Skin epidermis (tissue), 12 donors: ENCODE data around the gene FGF19.

Experiments
- H3K27ac ChIP-seq, 21 experiments: fragments of 200-600 bp; sonication (generic) in 11 of 21; one replicate each; pipeline ENCODE4 v1.5.0; 2020; ENCODE audit warnings: mild to moderate bottlenecking in 3 of 21, inconsistent platforms in 2 of 21, moderate library complexity in 2 of 21
- H3K4me3 ChIP-seq, 7 experiments: fragments of 200-600 bp; sonication (generic) in 2 of 7; one replicate each; pipeline ENCODE4 v1.5.0; 2020; ENCODE audit warnings: inconsistent platforms in 2 of 7, mild to moderate bottlenecking in 2 of 7, moderate library complexity in 1 of 7

Gene FGF19

DNA sequence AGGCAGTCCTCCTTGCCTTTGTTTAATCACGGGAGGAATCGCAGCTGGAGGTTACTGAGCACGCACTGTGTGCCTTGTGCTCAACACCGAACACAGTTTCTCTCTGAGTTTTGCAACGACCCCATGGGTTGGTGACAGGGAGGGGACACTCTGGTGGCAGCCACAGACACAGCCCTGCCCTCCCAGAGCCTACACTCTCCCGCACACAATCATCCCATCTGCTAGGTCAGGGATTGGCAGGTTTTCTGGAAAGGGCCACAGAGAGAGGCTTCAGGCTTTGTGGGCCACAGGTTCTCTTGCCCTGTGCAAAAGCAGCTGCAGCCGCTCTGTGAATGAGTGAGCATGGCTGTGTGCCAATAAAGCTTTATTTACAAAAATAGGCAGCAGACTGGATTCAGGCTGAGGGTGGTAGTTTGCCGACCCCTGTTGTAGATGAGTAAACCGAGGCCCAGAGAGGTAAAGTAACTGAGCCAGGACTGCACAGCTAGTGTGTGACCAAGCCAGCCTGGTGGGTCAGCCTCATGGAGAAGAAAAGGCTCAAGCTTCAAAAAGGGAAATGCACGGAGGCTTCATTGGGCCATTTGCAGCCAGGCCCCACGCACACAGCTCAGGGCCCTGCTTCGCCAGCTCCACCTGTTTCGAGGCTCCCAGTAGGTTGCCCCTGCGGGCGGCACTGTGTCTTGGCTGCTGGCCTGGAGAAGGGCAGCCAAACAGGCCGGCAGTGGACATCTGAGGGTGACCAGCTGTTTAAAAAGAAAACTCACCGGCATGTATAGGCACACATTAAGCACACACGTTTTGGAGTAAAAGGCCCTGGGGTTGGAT lies 45.0 kb downstream of the FGF19 start:
- H3K27ac ChIP-seq, result no peak overlapping the region
- no peak overlapping the region for H3K4me3 ChIP-seq

DNA sequence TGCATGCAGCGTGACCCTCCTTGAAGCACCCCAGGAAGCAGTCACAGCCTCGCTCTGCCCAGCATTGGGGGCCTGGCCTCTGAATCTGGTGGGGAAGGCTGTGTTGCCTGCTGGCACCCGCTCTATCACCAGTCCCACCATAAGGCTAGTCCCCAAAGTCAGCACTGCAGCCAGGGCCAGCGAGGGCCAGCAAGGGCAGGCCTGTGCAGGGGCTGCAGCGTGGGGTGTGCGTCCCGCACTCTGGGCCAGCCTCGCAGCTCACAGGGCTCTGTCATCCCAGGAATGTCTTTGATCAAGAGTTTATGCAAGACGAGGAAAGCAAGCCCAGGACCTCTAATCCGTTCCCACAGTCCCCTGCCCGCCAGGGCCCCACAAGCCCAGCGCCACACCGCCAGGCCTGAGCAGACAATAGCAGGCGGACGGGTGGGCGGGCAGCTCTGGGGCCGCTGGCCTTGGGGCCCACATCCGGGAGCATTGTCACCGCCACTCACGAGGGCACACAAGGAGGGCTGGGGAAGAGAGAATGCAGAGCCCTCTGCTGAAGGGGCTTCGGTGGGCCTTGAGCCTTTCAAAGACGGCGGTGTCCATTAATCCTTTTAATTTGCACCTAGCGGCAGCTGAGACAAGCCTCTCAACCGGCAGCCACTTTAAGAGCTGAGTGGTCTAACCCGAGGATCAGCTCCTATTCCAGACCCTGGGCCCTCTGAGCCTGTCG lies 45.8 kb downstream of the FGF19 start:
- Histone ChIP-seq H3K4me3 (no peak overlapping the region), H3K27ac (no peak overlapping the region)

DNA sequence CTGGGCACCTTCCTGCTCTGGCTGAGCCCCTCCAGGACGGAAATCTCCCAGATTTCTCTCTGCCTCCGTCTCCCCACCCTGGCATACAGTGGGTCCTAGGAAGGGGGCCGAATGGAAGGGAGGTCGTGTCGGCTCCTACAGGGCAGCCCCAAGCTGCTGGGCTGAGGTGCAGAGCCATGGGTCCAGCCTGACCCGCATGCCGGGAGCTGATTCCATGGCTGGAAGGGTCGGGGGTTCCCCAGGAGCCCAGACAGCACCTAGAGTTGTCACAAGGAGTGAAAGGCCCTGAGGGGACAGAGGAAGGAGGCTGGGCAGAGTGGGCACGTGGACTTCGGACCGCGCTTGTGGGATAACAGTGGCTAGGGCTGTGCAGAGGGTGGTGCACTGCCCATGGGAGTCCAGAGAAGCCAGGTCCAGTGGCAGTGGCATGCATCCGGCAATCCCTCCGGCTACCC lies 46.3 kb downstream of the FGF19 start:
- H3K4me3 ChIP-seq, result no peak overlapping the region
- no peak overlapping the region for H3K27ac ChIP-seq

DNA sequence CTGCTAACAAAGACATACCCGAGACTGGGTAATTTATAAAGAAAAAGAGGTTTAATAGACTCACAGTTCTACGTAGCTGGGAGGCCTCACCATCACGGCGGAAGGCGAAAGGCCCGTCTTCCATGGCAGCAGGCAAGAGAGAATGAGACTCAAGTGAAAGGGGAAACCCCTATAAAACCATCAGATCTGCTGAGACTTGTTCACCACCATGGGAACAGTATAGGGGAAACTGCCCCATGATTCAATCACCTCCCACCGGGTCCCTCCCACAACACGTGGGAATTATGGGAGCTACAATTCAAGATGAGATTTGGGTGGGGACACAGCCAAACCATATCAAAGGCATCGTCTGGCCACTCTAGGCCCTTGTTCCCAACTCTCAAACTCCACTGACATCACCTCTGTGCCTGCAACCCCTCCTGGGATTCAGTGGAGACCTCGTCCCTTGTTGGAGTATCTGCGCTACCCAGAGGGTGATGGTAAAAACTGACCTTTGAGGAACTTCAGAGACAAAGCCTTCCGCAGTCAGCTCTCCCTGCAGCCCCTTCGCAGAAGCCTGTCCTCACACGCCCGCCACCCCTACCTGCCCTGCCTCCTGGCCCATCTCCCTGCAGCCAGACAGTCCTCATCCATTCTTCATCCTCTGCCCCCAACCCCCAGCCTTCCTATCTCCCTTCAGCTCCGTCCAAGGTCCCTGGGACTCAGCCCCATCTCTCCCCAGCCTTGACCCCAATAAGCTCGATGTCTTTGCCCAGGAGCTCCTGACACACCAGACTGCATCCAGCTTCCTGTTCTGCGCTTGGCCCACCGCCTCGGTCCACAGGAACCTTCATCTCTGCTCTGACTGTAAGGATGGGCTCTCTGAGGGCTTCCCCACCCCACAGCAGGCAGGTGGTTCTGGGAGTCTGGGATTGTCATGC lies 47.0 kb downstream of the FGF19 start:
- H3K4me3 ChIP-seq, result no peak overlapping the region
- H3K27ac ChIP-seq, result no peak overlapping the region

DNA sequence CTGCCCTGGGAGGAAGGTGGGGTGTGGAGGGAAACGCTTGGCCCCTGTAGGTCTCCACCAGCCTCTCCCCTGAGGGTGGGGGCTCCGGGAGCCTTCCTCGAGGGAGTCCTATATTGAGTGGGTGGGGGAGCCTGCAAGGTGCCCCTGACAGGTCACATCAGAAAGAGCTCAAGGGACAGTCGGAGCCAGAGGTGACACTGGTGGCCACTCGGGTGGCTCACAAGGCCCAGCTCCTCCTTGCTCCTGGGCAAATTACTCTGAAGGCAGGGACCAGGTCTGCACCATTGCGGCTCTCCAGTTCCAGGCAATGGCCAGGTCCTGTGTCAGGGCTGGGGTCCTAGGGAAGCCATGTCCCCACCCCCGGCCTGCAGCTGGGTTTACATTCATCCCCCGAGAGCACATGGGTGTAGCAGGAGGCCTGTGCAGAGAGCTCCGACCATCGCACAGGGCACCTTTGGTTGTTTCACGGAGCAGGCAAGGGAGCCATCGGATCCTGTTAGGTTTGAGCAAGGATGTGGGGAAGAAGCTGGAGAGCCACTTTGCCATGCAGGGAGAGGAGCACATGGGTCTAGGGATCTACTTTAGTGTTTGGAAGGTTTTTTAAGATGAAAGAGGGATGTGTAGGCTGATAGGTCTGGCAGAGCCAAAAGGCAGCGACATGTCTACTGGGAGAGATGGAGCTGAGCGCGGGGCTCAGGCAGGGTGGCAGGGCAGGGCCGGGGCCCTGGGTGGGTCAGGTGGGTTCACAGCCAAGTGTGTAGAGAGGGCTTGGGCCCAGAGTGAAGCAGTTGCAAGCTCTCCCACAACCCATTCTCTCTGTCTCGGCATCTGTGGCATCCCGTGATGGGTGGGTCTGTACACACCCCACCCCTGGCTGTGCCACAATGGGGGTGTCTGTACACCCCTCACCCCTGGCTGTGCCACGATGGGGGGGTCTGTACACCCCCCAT lies 48.1 kb downstream of the FGF19 start:
- Histone ChIP-seq H3K27ac (no peak overlapping the region), H3K4me3 (no peak overlapping the region)

DNA sequence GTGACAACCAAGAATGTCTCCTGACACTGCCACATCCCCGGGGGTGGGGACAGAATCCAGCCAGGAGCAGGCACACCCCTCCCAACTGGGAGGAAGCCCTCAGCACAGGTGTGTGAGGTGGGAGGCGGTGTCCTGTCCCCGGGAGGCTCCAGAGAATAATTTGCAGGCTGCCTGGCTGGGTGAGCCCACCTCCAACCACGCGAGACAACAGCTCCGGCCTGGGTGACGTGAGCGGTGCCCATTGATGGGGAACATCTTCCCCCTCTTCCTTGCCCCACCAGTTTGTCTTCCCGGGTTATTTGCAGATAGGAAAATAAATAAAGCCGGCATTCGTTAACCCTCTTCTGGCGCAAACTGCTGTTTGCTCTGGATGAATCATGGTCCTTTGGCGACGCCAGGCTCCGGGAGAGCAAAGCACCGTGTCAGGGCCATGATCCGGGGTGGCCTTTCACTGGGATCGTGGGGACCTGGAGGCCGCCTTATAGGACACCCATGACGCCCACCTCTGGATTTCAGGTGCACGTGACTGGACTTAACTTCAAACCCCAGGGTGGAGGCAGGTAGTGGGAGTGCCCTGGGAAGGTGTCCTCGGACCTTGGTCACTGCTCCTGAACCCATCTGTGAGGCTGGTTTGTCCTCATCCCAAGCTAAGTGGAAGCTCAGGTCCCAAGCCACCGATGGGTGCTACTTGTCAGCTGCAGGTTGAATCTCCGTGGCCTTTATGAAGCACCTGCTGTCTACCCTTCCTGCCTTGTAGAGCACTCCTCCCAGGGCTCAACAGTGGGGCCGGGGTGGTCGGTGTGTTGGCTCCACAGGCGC lies 49.0 kb downstream of the FGF19 start:
- Histone ChIP-seq H3K4me3 (no peak overlapping the region), H3K27ac (no peak overlapping the region)

DNA sequence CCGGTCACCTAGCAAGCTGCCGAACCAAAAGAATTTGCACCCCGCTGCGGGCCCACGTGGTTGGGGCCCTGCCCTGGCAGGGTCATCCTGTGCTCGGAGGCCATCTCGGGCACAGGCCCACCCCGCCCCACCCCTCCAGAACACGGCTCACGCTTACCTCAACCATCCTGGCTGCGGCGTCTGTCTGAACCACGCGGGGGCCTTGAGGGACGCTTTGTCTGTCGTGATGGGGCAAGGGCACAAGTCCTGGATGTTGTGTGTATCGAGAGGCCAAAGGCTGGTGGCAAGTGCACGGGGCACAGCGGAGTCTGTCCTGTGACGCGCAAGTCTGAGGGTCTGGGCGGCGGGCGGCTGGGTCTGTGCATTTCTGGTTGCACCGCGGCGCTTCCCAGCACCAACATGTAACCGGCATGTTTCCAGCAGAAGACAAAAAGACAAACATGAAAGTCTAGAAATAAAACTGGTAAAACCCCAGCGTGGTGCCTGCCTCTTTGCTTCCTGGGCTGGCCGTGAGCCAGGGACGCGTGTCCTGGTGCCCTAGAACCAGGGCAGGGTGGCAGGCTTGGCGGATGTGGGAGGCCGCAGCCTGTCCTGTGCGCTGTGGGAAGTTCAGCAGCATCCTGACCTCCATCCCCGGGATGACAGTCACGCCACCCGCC lies 49.7 kb downstream of the FGF19 start:
- no peak overlapping the region for H3K27ac ChIP-seq
- no peak overlapping the region for H3K4me3 ChIP-seq

DNA sequence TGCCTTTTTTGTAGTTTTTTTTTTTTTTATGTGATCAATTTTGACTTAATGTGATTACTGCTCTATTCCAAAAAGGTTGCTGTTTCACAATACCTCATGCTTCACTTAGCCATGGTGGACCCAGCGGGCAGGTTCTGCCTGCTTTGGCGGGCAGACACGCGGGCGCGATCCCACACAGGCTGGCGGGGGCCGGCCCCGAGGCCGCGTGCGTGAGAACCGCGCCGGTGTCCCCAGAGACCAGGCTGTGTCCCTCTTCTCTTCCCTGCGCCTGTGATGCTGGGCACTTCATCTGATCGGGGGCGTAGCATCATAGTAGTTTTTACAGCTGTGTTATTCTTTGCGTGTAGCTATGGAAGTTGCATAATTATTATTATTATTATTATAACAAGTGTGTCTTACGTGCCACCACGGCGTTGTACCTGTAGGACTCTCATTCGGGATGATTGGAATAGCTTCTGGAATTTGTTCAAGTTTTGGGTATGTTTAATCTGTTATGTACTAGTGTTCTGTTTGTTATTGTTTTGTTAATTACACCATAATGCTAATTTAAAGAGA lies 50.3 kb downstream of the FGF19 start:
- no peak overlapping the region for H3K27ac ChIP-seq
- H3K4me3 ChIP-seq, result no peak overlapping the region

DNA sequence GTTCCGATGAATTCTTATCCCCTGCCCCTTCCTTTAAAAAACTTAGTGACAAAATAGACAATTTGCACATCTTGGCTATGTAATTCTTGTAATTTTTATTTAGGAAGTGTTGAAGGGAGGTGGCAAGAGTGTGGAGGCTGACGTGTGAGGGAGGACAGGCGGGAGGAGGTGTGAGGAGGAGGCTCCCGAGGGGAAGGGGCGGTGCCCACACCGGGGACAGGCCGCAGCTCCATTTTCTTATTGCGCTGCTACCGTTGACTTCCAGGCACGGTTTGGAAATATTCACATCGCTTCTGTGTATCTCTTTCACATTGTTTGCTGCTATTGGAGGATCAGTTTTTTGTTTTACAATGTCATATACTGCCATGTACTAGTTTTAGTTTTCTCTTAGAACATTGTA lies 50.8 kb downstream of the FGF19 start:
- H3K4me3 ChIP-seq, result no peak overlapping the region
- no peak overlapping the region for H3K27ac ChIP-seq

DNA sequence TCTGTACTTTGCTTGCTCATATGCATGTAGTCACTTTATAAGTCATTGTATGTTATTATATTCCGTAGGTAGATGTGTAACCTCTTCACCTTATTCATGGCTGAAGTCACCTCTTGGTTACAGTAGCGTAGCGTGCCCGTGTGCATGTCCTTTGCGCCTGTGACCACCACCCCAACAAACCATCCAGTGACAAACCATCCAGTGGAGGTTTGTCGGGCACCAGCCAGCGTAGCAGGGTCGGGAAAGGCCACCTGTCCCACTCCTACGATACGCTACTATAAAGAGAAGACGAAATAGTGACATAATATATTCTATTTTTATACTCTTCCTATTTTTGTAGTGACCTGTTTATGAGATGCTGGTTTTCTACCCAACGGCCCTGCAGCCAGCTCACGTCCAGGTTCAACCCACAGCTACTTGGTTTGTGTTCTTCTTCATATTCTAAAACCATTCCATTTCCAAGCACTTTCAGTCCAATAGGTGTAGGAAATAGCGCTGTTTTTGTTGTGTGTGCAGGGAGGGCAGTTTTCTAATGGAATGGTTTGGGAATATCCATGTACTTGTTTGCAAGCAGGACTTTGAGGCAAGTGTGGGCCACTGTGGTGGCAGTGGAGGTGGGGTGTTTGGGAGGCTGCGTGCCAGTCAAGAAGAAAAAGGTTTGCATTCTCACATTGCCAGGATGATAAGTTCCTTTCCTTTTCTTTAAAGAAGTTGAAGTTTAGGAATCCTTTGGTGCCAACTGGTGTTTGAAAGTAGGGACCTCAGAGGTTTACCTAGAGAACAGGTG lies 51.8 kb downstream of the FGF19 start:
- H3K27ac ChIP-seq, result no peak overlapping the region
- H3K4me3 ChIP-seq, result no peak overlapping the region

DNA sequence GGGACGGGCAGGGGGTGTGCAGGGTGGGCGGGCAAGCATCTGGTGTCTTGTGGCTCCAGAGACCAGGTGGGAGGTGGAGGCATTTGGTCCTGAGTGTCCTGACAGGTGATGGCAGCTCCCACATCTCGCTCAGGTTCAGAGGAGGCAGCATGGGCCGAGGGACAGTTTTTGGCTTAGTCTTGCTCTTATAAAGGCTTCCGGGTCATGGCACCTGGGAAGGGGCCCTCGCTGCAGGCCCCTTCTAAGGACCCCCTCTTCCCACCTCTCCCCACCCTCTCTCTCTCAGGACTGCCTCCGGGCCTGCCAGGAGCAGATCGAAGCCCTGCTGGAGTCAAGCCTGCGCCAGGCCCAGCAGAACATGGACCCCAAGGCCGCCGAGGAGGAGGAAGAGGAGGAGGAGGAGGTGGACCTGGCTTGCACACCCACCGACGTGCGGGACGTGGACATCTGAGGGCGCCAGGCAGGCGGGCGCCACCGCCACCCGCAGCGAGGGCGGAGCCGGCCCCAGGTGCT lies 52.9 kb downstream of the FGF19 start:
- Histone ChIP-seq H3K4me3 (no peak overlapping the region), H3K27ac (no peak overlapping the region)

DNA sequence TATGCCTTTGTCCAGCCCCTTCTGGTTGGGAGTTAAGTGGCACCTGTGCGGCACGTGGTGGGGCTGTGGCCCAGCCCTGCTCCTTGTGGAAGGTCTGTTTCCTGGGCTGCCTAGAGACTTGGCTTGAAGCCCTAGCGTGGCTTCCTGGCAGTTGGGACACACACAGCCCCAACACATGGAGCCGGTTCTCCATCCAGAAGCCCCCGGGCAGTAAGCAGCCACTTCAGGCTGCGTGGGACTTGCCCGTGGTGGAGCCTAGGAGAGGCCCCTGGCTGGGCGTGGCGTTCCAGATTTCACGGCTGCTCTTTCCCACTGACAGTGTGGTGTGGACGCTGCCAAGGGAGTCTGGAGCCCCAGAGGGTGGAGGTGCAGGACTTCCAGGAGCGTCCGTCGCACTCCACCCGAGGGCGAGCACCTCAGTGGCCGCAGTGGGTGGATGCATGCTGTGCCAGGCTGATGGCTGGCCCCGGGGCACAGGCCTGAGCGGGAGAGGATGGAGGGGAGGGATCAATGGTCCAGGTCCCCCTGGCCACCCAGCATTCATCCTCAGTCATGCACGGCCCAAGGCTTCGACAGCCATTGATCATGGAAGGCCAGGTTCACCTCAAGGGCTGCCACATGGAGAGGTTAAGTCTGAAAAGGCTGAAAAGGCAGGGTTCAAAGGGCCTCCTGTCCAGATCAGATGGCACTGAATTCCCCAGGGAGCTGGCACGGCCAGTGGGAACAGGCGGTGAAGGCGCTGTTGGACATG lies 53.6 kb downstream of the FGF19 start:
- H3K27ac ChIP-seq, result peak overlapping the region in 1 of 21 experiments; percentile 41

DNA sequence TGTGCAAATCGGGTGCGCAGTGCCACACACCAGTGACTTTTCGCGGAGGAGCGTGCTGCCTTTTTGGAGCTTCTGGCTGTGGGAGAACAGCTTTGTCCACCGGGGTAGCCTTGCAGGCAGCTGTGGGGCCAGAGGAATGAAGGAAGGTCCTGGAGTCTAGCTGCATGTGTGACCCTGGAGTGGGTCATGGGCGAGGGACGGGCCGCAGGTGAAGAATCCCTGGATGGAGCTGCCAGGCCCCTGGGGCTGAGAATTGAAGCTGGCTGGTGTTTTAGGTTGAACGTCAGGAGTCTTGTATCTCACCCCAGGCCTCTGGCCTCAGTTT lies 54.3 kb downstream of the FGF19 start:
- H3K27ac ChIP-seq, result no peak overlapping the region
- H3K4me3 ChIP-seq, result no peak overlapping the region

More for the DNA sequence above, 53.6 kb downstream of the FGF19 start:
- H3K4me3 ChIP-seq, result no peak overlapping the region

DNA sequence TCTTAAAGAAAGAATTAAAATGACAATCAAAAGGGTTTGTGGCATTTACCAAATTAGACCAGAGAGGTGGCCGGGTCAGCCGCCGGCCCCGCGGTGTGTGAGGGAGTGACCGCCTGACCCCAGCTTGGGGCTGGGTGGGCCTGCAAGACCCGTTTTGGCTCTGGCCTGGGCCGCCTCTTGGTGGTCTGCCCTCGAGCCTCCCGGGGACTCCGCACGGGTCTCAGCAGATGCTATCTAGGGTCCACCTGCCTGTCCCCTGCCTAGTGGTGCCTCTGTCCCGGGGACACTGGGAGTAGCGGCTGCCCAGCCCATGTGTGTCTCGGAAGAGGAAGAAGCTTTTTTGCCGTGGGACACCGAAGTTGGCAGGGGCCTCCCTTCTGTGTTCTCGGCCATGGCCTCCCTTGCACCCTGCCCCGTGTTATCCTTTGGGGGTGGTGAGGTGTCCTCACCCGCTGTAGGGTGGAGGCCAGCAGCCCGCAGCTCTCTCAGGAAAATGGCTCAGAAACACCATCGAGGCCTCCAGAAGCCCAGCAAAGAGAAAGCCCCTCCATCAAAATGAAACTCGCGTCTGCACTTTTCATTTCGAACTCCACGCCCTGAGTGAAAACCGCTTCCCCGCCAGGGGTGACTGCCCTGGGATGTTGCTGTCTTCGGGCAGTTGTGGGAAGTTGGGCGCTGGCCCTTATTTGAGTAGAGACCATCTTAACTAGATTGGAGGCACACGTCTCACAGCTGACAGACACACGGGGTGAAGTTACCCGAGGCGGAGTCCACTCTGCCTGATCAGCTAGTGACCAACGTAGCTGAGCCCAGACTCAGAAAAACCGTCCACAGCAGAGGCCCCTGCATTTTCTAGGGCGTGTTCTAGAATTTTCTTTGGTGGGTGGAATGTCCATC lies 54.9 kb downstream of the FGF19 start:
- H3K4me3 ChIP-seq, result no peak overlapping the region
- H3K27ac ChIP-seq, result no peak overlapping the region
